GM21619 (cell line): ENCODE data around the gene NFKB2.

Experiments
- ATAC-seq: cut with Tn5 transposase; IDR thresholded peaks from one replicate; pipeline ENCODE4 v1.9.1; 2021; ENCODE audit not compliant: unreplicated experiment

NFKB2 gene

GRCh38 chr10:102421757-102422512 is 26.4 kb downstream of the NFKB2 start:
- peak; percentile 3 for ATAC-seq

- no peak for ATAC-seq
These were observed 27.1 kb downstream of the NFKB2 start for GRCh38 chr10:102422545-102423129.

GRCh38 chr10:102423372-102423968 is 28.0 kb downstream of the NFKB2 start:
- no peak for ATAC-seq

DNA sequence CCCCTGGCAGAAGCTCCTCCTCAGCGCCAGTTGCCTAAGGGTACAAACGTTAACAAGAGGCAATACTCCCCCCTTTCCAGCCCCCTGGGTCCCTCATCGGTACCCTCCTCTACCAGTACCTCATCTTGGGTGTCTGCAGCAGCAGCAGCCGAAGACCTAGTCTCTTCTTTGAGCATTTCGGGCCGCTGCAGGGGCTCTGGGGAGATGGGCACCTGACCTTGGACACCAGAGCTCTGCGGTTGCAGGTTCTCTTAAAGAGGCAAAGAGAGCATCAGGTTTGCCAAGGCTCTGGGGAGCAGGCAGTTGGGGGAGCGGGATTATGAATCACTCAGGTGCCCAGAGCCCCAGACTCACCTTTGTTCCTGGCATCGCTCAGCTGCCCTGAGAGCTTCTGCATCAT is 28.6 kb downstream of the NFKB2 start:
- no peak for ATAC-seq

GRCh38 chr10:102424916-102425315 is 29.4 kb downstream of the NFKB2 start:
- no peak for ATAC-seq

GRCh38 chr10:102425444-102425843 is 29.9 kb downstream of the NFKB2 start:
- ATAC-seq, result no peak

- ATAC-seq, result no peak
These were observed 31.3 kb downstream of the NFKB2 start for GRCh38 chr10:102426803-102427287.

DNA sequence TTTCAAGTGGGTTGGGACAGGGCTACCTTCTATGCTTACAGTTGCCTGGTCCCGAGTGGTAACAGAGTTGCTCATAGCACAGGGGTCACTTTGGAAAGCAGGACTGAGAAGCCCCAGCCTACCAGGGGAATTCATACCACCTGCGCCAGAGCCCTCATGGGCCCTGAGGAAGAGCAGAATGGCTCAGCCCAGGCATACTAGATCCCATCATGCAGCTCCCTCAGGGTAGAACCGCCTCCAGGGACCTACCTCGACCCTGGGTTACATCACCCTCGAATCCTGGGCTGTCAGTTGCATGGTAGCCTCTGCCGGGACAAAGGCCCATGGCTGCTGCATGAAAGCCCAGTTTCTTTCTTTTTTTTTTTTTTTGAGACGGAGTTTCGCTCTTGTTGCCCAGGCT is 34.0 kb downstream of the NFKB2 start:
- no peak for ATAC-seq

DNA sequence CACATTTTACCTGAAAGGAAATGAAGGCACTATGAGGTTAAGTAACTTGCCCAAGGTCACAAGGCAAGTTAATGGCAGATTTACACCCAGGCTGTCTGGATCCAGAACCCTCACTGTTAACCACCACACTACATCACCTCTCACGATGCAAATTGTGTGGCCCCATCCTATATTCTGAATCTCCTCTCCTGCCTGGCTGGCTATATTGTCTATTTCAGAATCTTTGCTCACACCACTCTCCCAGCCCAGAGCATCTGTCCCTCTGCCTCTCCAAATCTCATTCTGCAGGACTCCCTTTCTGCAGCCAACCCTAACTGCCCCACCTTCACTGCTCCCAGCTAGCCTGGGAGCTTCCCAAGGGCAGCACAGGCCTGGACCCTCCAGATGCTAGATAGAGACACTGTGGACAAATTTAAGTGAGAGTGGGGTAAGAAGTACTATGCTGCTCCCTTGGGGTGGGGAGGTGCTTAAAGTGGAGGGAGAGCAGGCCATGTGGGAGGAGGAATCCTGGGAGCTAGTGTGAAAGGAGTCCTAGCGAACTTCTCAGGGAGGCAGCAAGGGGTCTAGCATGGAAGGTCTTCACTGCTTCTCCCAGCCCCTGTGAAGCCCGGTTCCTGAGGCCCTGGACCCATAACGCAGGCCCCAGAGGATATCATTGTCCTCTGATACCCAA is 36.1 kb downstream of the NFKB2 start:
- no peak for ATAC-seq

DNA sequence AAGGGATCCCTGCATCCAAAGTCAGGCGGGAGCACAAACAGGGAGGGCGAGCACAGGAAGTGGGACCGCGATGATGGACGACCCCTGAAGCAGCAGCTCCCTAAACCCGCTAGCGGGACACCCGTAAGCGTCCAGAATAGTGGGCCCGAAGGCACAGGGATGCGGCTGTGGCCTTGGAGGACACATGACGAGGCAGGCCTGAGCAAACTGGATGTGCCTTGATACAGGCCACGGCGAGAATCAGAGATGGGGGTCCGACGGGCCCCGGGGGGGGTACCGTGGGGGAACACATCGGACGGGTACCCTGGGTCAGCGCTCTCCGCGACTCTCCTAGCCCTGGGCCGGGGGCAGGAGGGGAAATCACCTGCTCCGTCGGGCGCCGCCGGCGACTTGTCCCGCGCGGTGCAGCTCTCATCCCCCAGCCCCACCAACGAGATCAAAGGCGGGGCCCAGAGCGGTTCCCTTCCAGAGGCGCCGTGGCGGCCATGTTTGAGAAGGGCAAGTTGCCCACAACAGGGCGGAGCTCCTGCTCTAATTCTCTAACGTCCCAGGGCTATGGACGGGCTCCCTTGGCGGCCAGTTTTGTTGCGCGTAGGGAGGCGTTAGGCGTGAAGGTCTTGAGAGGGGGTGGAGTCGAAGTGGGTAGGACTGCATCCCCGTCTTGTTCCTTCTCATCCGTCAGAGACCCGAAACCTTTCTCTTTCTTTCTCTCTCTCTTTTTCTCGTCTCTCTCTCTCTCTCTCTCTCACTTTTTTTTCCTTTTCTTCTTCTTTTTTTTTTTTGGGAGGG is 36.9 kb downstream of the NFKB2 start, which contains the start of gene CUEDC2:
Gene CUEDC2, minus strand, starts transcription at position 413 of the 789 bp plus-strand sequence. CDS start 7,386 bp downstream, outside the sequence.
- ATAC-seq, result peak; percentile 83

GRCh38 chr10:102433619-102434046 is 38.1 kb downstream of the NFKB2 start:
- no peak for ATAC-seq

GRCh38 chr10:102434394-102435132 is 39.1 kb downstream of the NFKB2 start:
- ATAC-seq, result no peak

- ATAC-seq, result no peak
These were observed 39.6 kb downstream of the NFKB2 start for GRCh38 chr10:102435133-102435497.

DNA sequence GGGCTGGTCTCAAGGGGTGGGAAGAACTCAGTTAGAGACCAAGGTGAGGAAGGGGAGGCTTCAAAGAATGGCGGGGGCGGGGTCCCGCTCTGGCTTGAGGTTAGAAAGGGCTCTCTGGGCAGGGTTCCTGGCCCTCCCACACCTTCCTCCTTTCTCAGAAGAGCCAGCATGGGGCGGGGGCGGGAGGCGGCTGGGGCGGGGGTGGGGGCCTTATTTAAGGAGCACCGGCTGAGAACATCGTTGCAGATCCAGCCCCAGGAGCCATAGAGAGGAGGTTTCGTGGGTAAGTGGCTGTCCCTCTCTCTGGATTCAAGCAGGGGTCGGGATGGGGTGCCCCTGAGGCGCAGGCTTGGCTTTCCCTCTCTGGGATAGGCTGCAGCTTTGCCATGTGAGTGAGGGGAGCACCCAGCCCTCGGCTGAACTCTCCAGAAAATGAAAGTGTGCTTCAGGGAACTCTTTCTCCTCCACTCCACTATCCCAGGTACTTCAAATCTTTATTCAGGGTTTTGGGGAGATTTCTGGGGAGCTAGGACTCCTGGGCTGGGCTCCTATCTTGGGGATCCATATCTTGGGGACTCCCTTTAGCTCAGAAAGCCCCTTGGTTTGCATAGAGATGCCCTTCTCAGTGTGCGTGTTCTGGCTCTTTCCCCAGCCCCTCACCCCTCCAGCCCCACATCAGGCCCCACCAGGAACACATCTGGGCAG is 40.2 kb downstream of the NFKB2 start:
- ATAC-seq, result no peak

GRCh38 chr10:102436312-102436711 is 40.8 kb downstream of the NFKB2 start:
- no peak for ATAC-seq

DNA sequence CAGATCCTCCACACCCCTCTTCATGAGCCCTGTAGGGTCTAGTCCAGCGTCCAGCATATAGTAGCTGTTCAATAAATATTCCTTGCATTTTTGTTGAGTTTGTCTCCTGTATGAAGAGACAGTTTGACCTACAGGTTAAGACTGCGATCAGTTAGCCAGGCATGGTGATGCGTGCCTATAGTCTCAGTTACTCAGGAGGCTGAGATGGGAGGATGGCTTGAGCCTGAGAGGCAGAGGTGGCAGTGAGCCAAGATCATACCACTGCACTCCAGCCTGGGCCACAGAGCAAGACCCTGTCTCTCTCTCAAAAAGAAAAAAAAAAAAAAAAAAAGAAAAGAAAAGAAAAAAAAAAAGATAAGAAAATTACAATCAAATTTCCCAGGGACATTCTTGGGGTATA is 42.0 kb downstream of the NFKB2 start:
- ATAC-seq, result no peak

DNA sequence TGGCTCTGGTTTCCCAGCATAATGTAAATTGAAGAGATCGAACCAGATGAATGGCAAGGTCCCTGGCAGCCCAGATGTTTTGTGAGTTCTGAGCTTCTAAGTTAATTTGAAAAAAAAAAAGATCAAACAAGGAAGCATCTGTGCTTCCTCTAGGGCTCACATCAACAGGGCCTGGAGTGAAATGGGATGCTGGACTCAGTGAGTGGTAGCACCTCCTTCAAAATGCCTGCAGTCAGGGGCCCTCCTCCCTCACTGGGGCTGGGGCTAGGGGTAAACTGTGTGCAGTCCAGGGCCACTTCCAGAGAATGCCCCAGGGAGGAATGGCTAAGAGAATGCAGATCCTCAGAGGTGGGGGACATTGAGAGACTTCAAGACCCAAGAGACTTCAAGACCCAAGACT is 42.9 kb downstream of the NFKB2 start:
- no peak for ATAC-seq

- no peak for ATAC-seq
These were observed 49.3 kb downstream of the NFKB2 start for GRCh38 chr10:102444851-102445250.

DNA sequence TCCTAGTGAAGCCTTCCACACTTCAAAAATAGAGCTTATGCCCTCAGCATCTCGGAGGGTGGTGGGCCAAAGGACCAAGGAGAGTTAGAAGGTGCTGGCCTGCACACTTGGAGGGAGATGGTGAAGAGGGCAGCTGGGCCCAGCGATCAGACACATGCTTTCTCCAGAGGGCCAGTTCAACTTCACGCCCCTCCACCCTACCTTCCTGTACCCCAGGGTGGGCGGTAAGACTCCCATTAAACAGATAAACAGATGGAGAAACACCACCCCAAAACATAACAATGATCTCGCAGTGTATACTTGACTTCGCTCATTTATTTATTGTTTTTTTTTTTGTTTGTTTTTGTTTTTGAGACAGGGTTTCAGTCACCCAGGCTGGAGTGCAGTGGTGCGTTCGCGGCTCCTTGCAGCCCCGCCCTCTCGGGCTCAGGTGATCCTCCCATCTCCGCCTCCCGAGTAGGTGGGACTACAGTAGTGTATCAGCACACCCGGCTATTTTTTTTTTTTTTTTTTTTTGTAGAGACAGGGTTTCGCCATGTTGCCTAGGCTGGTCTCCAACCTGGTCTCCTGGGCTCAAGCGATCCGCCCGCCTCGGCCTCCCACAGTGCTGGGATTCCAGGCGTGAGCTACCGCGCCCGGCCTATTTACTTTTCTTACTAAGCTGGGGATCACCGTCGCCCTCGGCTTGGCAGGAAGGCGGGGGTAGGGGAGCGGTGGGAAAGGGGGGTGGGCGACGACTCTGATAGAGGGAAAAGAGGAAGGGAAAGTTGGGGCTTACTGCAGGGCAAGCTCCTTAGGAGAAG is 54.0 kb downstream of the NFKB2 start:
- ATAC-seq, result peak; percentile 49
